DMS153 treated with DMSO at 0.1 percent for 48 hours (cell line): ENCODE data around the gene NME5.

Experiments
- DNase-seq: peaks from one replicate; lab custom pipeline; 2025; ENCODE audit not compliant: unreplicated experiment; lab: John Stamatoyannopoulos, UW

NME5 gene

GRCh38 chr5:138139781-138140090 is 508 bp upstream of the NME5 start:
- DNase-seq, result no peak

- no peak for DNase-seq
These were observed 6.7 kb downstream of the NME5 start for GRCh38 chr5:138132543-138132942.

- no peak for DNase-seq
These were observed 9.9 kb downstream of the NME5 start for GRCh38 chr5:138129347-138129746.

- no peak for DNase-seq
These were observed 10.9 kb downstream of the NME5 start for GRCh38 chr5:138128334-138128733.

GRCh38 chr5:138115254-138115653 is 24.0 kb downstream of the NME5 start:
- no peak for DNase-seq

GRCh38 chr5:138111937-138112336 is 27.3 kb downstream of the NME5 start:
- no peak for DNase-seq

GRCh38 chr5:138111181-138111580 is 28.0 kb downstream of the NME5 start:
- no peak for DNase-seq

GRCh38 chr5:138110266-138110963 is 28.8 kb downstream of the NME5 start:
- no peak for DNase-seq

- DNase-seq, result no peak
These were observed 29.6 kb downstream of the NME5 start for GRCh38 chr5:138109463-138110265.

- DNase-seq, result no peak
These were observed 32.0 kb downstream of the NME5 start for GRCh38 chr5:138107213-138107612.

GRCh38 chr5:138105709-138106108 is 33.5 kb downstream of the NME5 start:
- DNase-seq, result no peak

GRCh38 chr5:138103319-138103637 is 36.0 kb downstream of the NME5 start:
- DNase-seq, result no peak

GRCh38 chr5:138102454-138103318 is 36.5 kb downstream of the NME5 start:
- DNase-seq, result no peak

GRCh38 chr5:138096997-138097828 is 42.0 kb downstream of the NME5 start:
- no peak for DNase-seq

GRCh38 chr5:138096363-138096762 is 42.9 kb downstream of the NME5 start:
- no peak for DNase-seq

- no peak for DNase-seq
These were observed 43.9 kb downstream of the NME5 start for GRCh38 chr5:138095100-138095907.

GRCh38 chr5:138093036-138093435 is 46.2 kb downstream of the NME5 start:
- DNase-seq, result no peak

GRCh38 chr5:138092301-138092700 is 46.9 kb downstream of the NME5 start:
- DNase-seq, result no peak

GRCh38 chr5:138091685-138092084 is 47.5 kb downstream of the NME5 start:
- no peak for DNase-seq

- no peak for DNase-seq
These were observed 55.5 kb downstream of the NME5 start, which contains the start of gene WNT8A for GRCh38 chr5:138083702-138084101. WNT8A (plus strand) TSS chr5:138084033; CDS start chr5:138084128, 95 bp downstream.
